GM18868 (cell line): Measurements from ENCODE around the gene ANKRD44.
A peak's percentile ranks its signal among the peaks of the same experiment; 100 is the strongest.

Experiments used
- ATAC-seq: cut with Tn5 transposase; IDR thresholded peaks from one replicate; pipeline ENCODE4 v1.9.1; 2021; ENCODE audit warnings: mild to moderate bottlenecking, moderate library complexity; ENCODE audit not compliant: unreplicated experiment

Gene ANKRD44

DNA sequence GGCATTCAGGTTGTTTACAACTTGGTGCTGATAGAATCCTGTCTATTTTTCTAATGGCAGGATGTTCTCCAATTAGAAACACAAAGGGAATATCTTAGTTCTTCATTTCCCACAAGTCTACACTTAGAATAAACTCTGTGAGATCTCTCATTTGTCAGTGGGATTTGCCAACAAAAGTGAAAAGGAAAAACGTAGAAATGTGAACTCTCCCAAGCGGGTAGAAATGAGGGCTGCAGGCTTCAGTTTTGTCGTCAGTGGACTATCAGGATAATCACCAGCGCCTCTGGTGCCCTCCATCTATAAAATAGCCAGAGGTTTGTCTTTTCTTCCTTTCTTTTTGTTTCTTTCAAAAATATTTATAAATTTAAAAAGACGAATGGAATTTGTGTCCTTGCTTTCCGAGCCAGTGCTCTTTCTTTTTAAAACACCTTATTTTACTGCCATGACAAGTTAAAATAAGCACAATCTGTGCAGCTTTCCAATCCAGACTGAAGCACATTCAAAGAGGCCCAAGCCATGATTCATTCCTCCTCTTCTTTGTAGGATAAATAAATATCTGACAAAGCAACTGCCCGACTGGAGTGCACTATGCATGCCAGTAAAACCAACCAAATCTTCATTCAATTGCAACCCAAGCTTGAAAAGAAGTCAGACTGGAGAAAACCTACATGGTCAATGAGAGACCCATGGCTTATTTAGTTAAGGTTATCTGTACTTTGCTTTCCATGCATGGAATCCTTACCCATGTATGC is 185.8 kb downstream of the ANKRD44 start:
- ATAC-seq, result no peak

DNA sequence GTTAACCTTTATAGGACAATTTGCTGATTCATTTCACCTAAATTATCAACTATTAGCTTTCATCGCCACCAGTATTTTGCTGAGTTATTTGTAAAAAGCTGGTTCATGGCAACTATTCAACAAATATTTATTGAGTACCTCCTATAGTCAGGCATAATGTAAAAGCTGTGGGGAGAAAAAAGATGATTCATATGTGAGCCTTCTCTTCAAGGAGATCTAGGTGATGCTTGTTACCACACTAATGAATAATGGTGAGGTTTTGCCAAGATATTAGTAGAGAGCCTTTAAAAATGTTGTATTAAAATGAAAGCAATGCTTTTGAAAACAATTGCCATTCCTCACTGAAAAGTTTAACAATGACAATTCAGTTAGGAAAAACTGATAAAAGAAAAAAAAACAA is 187.8 kb downstream of the ANKRD44 start:
- ATAC-seq, result no peak

DNA sequence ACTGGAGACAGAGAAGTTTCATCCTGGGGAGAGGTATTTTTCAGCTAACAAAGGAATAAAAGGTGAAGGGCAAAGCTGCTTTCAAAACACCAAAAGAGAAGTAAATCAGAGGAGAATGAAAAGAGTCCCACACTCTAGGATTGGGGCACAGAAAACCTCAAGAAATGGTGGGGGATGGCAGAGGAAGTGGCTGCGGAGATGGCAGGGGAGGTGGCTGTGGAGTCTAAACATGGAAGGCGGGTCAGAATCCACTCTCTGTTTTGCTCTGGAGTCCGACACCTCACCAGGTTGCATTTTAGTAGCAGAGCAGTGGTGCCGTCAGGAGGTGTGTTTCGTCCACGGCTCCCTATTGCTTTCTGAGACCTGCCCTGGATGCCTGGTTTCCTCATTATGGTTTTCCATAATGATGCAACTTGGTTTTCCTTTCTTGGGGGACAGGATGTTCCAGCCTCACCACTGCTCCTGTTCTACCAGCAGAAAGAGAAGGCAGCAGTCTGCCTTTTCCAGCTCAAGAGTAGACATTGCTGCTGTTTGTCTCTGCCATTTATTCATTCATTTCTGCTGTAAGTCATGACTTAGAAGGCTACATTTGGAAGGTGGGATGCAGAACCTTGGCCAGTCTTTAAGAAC is 188.7 kb downstream of the ANKRD44 start:
- ATAC-seq, result no peak

GRCh38 chr2:197121255-197121654 is 189.3 kb downstream of the ANKRD44 start:
- no peak for ATAC-seq

GRCh38 chr2:197116306-197116879 is 194.2 kb downstream of the ANKRD44 start:
- no peak for ATAC-seq

DNA sequence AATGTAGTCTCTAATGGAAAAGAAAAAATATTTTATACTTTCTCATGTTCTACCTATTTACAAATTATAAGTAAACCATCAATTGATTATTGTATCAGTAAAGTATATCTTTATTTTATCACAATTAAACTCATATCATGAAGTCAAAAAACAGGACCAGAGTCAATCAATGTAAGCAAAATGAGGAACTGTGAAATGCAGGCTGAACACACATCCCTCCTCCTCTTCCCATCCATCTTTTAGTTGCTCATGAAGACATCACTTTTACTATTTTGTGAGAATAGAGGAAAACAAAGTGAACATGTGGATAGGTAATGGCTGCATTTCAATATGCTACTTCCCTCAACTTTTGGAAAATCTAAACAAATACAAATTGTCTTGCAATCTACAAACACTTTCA is 195.3 kb downstream of the ANKRD44 start:
- ATAC-seq, result no peak

- ATAC-seq, result peak; percentile 77
These were observed 197.3 kb downstream of the ANKRD44 start for GRCh38 chr2:197113275-197113711.

GRCh38 chr2:197109326-197109725 is 201.3 kb downstream of the ANKRD44 start:
- ATAC-seq, result no peak

GRCh38 chr2:197108758-197109157 is 201.8 kb downstream of the ANKRD44 start:
- no peak for ATAC-seq

GRCh38 chr2:197107291-197108269 is 203.0 kb downstream of the ANKRD44 start:
- ATAC-seq, result no peak

DNA sequence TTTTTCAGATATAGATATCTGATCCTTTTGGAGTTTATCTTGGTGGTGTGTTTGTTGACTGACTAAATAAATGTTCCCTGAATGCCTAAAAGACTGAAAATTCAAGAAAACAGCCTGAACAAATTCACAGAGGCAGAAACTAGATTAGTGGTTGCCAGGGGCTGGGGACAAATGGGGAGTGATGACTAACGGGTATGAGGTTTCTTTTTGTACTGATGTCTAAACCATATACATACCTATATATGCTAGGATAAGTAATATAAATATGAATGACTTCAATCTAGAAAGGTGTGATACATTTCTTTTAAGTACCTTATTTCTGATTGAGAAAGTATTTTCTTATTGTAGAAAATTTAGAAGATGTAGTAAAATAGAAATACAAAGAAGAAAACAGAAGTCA is 207.2 kb downstream of the ANKRD44 start:
- ATAC-seq, result no peak

GRCh38 chr2:197102231-197102630 is 208.3 kb downstream of the ANKRD44 start:
- no peak for ATAC-seq

- ATAC-seq, result no peak
These were observed 209.1 kb downstream of the ANKRD44 start for GRCh38 chr2:197101519-197101918.

- ATAC-seq, result no peak
These were observed 212.8 kb downstream of the ANKRD44 start for GRCh38 chr2:197097578-197098366.

GRCh38 chr2:197096649-197097048 is 213.9 kb downstream of the ANKRD44 start:
- no peak for ATAC-seq

- ATAC-seq, result no peak
These were observed 218.1 kb downstream of the ANKRD44 start for GRCh38 chr2:197092431-197092830.

DNA sequence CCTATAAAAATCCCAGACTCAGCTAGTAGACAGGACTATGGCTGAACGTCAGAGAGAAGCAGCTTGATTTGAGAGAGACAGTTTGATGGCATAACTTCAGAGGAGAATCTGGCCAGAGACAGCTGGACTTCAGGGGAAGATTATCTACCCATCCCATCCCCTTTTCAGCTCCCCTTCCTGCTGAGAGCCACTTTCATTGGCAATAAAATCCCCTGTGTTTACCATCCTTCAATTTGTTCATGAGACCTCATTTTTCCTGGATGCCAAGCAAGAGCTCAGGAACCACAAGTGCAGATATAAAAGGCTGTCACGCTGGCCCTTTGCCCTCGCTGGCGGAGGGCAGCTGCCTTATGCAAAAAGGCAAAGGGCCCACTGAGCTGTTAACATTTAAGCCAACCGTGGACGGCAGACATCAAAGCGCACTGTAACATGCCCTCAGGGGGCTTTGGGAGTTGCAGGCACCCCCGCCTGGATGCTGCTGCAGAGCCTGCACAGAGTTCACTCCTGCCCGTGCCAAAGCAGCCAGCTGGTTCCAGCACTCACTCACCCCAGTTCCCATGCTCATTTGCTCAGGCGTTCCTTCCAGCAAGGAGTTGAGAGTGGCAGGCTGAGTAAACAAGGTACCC is 219.7 kb downstream of the ANKRD44 start:
- ATAC-seq, result no peak

DNA sequence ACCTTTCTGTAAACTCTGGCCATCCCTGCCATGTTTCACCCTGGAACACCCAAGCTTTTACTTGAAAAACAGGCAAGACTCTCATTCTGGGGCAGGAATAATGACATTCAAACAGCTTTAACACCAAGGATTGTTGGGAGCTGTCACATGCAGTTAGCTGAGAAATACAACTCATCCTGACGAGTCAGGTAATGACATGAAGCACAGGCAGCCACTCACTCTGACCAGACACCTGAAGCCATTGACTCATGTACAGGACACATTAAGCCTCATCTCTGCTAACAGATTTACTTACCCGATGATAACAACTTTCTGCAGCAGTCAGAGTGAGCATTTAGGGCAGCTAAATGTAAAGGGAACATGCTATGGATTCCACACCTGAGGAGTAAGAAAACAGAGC is 220.9 kb downstream of the ANKRD44 start:
- no peak for ATAC-seq

- ATAC-seq, result no peak
These were observed 221.9 kb downstream of the ANKRD44 start for GRCh38 chr2:197088694-197089093.

GRCh38 chr2:197086500-197086899 is 224.1 kb downstream of the ANKRD44 start:
- ATAC-seq, result peak; percentile 98
